NCI-H1417 treated with DMSO at 0.1 percent for 48 hours (cell line): ENCODE measurements around the gene MYCBP.
A peak's percentile ranks its signal among the peaks of the same experiment; 100 is the strongest.
"Not testable (repeated sequence)": the region's sequence is repeated elsewhere in the genome, so short reads cannot be mapped to it uniquely, and the experiment has no call there.

Source experiments
- DNase-seq: peaks from one replicate; lab custom pipeline; 2025; lab: John Stamatoyannopoulos, UW

Gene MYCBP

GRCh38 chr1:38867208-38867607 lies 5.9 kb downstream of the MYCBP start:
- no peak for DNase-seq

- no peak for DNase-seq
These were observed 7.9 kb downstream of the MYCBP start for GRCh38 chr1:38865112-38865715.

GRCh38 chr1:38860454-38860795 lies 12.7 kb downstream of the MYCBP start:
- DNase-seq, result no peak

- peak; percentile 75 for DNase-seq
These were observed 13.3 kb downstream of the MYCBP start, which contains the start of gene RRAGC for GRCh38 chr1:38859561-38860453. Gene RRAGC (minus strand): TSS chr1:38859772. CDS start chr1:38859646, 126 bp downstream.

- no peak for DNase-seq
These were observed 14.2 kb downstream of the MYCBP start for GRCh38 chr1:38858833-38859560.

GRCh38 chr1:38852780-38853179 lies 20.4 kb downstream of the MYCBP start:
- no peak for DNase-seq

GRCh38 chr1:38848071-38848470 lies 25.1 kb downstream of the MYCBP start:
- DNase-seq, result no peak

GRCh38 chr1:38846210-38846609 lies 26.9 kb downstream of the MYCBP start:
- no peak for DNase-seq

- DNase-seq, result not testable (repeated sequence)
These were observed 28.1 kb downstream of the MYCBP start for GRCh38 chr1:38845088-38845487.

- DNase-seq, result no peak
These were observed 32.9 kb downstream of the MYCBP start for GRCh38 chr1:38840281-38840680.

- no peak for DNase-seq
These were observed 33.8 kb downstream of the MYCBP start for GRCh38 chr1:38839363-38839762.

- not testable (repeated sequence) for DNase-seq
These were observed 36.8 kb downstream of the MYCBP start for GRCh38 chr1:38836316-38836715.

GRCh38 chr1:38834937-38835827 lies 38.0 kb downstream of the MYCBP start:
- DNase-seq, result peak; percentile 46

GRCh38 chr1:38834221-38834782 lies 38.8 kb downstream of the MYCBP start:
- DNase-seq, result no peak

- DNase-seq, result no peak
These were observed 40.0 kb downstream of the MYCBP start for GRCh38 chr1:38833146-38833545.

- DNase-seq, result no peak
These were observed 40.8 kb downstream of the MYCBP start for GRCh38 chr1:38832370-38832734.

- no peak for DNase-seq
These were observed 41.3 kb downstream of the MYCBP start for GRCh38 chr1:38831731-38832369.

GRCh38 chr1:38829368-38829767 lies 43.8 kb downstream of the MYCBP start:
- DNase-seq, result no peak

GRCh38 chr1:38827318-38827717 lies 45.8 kb downstream of the MYCBP start:
- no peak for DNase-seq

GRCh38 chr1:38826886-38827285 lies 46.3 kb downstream of the MYCBP start:
- no peak for DNase-seq

- DNase-seq, result peak; percentile 47
These were observed 46.9 kb downstream of the MYCBP start for GRCh38 chr1:38826262-38826661.
